GM19043 (cell line): ENCODE data around the gene CLEC16A.

Source experiments
- ATAC-seq: cut with Tn5 transposase; IDR thresholded peaks from one replicate; pipeline ENCODE4 v1.9.1; 2021; ENCODE audit warnings: low read depth; ENCODE audit not compliant: unreplicated experiment

The CLEC16A gene

DNA sequence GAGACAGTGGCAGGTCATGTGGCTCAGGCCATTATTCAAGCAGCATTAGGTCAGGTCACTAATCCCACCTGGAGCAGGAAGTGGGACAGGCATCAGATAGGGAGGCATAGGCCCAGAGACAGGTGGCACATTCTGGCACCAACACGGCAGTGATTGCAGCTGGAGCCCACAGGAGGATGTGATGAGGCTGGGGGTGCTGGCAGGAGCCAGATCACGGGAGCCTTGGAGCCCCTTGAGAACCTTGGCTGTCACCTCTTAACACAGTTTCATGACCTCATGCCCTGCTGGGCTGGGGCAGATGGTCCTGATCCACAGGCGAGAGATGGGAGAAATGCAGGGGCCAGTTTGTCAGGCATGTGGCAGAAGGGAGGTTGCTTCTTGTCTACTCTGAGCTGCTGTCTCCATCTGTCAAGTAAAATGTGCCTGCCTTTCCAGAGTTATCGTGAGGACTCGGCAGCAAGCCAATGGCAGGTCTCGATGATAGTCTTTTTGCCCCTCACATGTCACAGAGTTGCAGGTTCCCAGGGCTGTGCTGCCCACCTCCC lies 109.6 kb downstream of the CLEC16A start:
- ATAC-seq: no peak

DNA sequence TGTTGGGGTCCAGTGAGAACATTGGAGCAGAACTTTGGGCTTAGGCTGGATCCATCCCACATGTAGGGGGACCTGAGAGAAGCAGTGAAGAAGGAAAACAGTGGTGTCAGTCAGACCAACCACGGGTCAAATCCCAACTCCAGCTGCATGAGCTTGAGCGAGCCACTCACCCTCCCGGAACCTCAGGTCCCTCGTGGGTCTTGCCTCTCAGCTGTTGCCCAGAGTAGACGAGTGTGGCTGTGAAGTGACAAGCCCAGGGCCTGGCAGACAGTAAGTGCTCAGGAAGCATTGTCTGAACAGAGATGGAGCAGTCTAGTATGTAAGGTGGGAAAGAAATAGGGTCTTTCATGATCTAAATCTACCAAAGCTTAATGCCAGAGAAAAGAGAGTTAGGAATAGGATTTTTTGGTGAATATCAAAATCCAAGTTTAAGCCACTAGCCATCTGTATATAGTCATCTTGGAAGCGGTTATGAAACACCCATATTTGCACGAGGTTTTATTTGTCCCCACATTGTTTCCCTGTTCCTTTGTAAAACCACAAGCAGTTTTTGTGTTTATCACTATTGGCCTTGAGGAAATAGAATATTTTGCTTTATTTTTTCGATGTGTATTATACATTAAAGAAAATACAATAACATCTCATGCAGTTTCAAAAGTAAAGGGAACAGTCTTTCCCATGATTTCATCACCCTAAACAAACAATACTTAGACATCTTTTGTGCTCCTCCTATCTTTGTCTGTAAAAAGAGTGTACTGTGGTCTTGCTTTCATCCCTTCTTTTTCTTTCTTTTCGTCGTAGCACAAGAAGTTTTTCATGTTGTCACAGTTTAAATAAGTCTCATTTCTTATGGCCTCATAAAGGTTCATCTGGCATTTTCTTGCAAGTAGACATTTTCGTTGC lies 112.0 kb downstream of the CLEC16A start:
- ATAC-seq: no peak

DNA sequence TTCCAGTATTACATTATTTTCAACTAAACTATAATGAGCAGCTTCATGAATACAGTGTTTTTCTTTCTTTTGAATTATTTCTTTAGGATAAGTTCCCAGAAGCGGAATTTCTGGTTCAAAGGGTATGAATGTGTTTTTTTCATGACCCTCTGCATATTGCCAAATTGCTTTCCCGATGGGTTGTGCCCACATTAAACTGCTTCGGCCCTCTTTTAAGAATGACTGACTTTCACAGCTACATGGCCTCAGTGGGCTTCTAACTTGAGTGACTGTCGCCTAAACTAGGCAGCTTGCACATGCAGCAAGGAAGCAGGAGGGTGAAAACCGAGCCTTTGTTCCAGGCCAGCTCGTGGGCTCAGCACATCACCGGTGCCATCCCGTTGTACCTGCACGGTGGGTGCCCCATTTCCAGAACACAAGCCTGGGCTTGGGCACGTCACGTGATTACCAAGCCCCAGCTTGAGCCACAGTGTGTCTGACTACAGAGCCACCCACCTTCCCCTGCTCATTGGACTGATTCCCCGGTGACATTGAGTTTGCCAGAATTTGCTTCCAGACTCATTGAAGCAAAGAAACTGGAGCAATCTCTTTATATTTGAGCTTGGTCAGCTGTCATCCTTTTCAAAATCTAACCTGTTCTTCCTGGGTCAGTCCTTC lies 112.8 kb downstream of the CLEC16A start:
- ATAC-seq: no peak

GRCh38 chr16:11057711-11058345 lies 113.5 kb downstream of the CLEC16A start:
- ATAC-seq: no peak

GRCh38 chr16:11058832-11059231 lies 114.5 kb downstream of the CLEC16A start:
- ATAC-seq: no peak

- ATAC-seq: no peak
Observed at GRCh38 chr16:11059588-11059987, 115.2 kb downstream of the CLEC16A start.

GRCh38 chr16:11060364-11060763 lies 116.0 kb downstream of the CLEC16A start:
- no peak for ATAC-seq

DNA sequence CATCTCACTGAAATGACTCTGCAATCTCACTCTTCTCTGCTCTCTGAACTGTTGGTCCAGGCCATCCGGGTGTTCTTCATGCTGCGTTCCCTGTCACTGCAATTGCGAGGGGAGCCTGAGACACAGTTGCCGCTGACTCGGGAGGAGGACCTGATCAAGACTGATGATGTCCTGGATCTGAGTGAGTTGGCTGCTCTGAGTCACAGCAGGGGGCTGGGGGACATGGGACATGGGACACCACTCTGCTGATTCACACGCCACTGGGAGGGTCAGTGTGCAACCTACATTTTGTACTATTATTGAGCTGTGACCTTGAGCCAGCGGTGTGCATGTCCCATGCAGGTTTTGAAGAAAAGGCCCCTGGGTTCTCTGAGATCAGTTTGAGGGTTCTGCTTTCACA lies 116.5 kb downstream of the CLEC16A start:
- ATAC-seq: no peak

DNA sequence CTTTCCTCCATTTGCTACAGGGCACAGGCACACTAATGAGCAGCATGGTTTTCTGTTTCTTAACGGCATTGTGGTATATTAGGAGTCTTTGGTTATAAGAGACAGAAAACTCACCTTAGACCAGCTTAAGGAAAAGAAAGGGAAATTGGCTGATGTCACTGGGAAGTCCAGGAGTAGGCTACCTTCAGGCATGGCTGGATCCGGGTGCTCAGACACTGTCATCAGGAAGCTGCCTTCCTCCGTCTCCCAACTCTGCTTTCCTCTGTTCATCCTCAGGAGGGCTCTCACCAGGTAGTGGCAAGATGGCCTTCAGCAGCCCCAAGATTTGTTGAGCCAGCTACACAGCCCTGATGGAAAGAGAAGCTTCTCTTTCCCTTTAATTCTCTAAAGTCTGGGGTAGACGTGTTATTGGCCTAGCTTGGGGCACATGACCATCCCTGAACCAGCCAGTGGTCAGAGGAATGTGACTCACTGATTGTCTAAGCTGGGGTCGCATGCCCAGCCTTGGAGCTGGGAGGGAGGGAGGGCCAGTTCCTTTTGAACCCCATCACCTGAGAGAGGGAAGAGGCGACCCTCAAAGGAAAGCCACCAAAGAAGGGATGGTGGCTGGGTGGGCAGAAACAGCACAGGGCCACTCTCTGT lies 117.4 kb downstream of the CLEC16A start:
- no peak for ATAC-seq

DNA sequence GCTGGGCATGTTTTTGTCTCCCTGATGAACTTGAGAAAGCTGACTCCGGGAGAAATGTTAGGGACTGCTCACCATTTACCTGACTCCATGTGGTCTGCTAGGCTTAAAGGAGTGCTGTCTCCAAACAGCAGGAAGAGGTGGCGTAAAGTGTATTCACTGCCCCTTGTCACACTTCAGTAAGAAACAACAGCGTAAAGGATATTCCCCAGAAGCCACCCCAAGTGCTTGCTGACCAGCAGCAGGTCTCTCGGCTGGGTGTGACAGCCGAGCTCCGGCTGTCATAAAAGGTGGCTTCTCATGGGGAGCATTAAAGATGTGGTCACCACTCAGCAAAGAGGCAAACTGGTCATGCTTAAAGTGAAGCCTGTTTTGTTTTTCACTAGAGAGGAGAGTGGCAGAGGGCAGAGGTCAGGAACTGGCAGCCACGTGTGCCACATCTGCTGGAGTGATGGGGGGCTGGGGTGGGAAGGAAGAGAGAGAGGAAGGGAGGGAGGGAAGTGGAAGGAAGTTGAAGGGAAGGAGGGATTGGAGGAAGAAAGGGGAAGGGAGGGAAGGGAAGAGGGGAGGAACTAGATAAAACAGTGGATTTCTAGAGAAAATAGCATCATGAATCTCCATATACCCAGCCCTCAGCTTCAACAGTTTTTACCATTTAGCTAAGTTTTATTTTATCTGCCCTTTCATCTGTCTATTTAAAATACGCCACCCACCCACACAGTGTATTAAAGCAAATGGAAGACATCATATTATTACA lies 119.3 kb downstream of the CLEC16A start:
- no peak for ATAC-seq

- no peak for ATAC-seq
Observed at GRCh38 chr16:11064202-11064540, 119.8 kb downstream of the CLEC16A start.

DNA sequence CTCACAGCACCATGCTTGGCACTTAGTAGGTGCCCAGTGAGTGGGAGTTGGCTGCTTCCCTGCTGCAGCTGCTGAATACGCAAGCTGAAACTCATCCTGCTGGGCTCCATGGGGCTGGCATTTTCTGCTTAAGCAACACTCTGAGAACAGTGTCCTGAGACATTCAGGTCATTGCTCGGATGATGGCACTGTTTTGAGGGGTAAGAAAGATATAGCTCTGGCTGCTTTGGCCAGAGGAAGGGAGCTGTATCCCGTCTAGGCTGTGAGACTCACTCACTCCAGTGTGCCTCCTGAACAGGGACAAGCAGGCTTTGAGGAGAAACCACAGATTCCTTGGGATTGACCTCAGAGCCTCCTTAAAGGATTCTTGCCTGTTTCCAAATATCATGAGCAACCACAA lies 120.5 kb downstream of the CLEC16A start:
- no peak for ATAC-seq

GRCh38 chr16:11066261-11066870 lies 122.0 kb downstream of the CLEC16A start:
- ATAC-seq: no peak

DNA sequence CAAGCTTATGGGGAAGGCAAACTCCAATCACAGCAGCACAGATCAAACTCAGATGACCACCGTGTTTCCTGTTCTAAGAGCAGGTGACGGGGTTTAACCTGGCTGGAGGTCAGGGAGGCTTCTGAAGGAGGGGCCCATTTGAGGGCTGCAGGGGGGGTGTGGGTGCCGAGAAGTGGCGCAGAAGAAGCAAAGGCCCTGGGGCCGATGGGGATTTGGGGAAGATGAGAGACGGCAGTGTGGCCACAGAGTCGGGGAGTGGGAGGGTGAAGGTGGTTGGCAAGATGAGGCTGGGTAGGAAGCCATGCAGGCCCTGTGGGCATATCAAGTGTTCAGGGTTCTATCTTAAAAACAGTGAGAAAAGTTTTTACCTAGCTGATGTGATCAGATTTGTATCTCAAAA lies 122.9 kb downstream of the CLEC16A start:
- ATAC-seq: no peak

DNA sequence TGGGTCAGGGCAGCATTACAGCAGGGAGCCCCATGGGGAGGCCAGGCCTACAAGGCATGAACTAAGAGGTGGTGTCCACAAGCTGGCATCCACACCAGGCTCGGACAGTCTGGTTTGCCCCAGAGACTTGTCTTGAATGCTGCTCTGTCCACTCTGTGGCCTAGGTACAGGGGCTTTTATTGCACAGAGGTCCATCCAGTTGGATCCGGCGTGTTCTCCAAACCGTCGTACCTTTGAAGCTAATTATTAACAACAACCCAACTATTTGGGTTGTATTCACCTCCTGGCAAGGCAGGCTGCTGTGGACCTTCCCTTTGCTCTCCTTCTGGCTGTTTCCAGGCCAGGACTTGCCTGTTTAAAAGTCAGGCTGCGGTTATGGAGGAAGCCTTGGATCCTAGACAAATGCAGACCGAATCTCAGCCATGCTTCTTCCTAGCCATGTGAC lies 123.4 kb downstream of the CLEC16A start:
- no peak for ATAC-seq

DNA sequence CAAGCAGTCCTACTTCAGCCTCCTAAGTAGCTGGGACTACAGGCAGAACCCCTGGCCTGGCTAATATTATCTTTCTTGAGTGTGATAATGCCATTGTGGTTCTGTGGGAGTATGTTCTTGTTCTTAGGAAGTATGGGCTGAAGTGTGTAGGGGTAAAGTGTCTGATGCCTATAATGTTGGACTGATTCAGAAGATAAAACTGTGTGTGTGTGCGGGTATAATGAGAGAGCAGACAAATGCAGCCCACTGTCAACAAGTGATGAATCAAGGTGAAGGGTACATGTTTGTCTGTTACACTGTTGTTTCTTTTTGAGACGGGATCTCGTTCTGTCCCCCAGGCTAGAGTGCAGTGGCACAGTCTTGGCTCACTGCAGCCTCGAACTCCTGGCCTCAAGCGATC lies 127.5 kb downstream of the CLEC16A start:
- ATAC-seq: no peak

- no peak for ATAC-seq
Observed at GRCh38 chr16:11072420-11073153, 128.2 kb downstream of the CLEC16A start.

DNA sequence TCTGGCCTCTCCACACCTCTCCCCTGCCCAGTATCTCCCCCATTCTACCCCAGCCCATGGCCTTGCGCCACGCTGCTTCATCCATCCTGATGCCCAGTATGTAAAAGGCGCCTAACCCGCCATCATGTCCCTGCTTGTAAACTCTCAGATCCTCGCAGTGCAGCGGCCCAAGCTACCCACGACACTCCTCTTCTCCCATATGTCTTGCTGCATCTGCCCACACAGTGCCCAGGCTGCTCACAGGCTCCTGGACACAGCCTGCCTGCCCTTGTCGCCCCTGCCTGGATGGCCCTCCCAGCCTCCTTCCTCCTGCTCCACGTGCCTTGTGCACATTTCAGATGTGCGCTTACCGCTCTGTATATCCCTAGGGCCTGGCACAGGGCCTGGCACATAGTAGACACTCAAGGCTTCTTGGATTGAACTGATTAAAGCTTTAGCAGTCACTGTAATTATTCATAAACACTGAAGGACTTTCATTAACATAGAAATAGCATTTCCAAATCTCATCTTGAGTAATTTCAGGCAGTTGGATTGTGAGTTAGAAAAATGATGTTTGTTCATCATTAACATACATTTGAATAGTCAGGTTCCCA lies 129.1 kb downstream of the CLEC16A start:
- no peak for ATAC-seq

GRCh38 chr16:11074131-11074530 lies 129.8 kb downstream of the CLEC16A start:
- ATAC-seq: no peak
